Activated naive CD8-positive, alpha-beta T cell (primary cell): ENCODE results near the gene AIM2.
"Not testable (repeated sequence)": the region's sequence is repeated elsewhere in the genome, so short reads cannot be mapped to it uniquely, and the experiment has no call there.

Experiments used
- H3K27ac Mint-ChIP-seq: one replicate; pipeline ENCODE4 v1.8.0; 2021; ENCODE audit warnings: mixed read lengths
- H3K27me3 Mint-ChIP-seq: one replicate; pipeline ENCODE4 v1.8.0; 2021; ENCODE audit warnings: mixed read lengths
- H3K36me3 Mint-ChIP-seq: one replicate; pipeline ENCODE4 v1.8.0; 2021; ENCODE audit warnings: mixed read lengths
- H3K4me1 Mint-ChIP-seq: one replicate; pipeline ENCODE4 v1.8.0; 2021; ENCODE audit warnings: low read depth, mixed read lengths
- H3K4me3 Mint-ChIP-seq: one replicate; pipeline ENCODE4 v1.8.0; 2021; ENCODE audit warnings: mild to moderate bottlenecking, mixed read lengths
- H3K9me3 Mint-ChIP-seq: one replicate; pipeline ENCODE4 v1.8.0; 2021; ENCODE audit warnings: low read depth, mixed read lengths

AIM2 gene, protein sequence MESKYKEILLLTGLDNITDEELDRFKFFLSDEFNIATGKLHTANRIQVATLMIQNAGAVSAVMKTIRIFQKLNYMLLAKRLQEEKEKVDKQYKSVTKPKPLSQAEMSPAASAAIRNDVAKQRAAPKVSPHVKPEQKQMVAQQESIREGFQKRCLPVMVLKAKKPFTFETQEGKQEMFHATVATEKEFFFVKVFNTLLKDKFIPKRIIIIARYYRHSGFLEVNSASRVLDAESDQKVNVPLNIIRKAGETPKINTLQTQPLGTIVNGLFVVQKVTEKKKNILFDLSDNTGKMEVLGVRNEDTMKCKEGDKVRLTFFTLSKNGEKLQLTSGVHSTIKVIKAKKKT

DNA sequence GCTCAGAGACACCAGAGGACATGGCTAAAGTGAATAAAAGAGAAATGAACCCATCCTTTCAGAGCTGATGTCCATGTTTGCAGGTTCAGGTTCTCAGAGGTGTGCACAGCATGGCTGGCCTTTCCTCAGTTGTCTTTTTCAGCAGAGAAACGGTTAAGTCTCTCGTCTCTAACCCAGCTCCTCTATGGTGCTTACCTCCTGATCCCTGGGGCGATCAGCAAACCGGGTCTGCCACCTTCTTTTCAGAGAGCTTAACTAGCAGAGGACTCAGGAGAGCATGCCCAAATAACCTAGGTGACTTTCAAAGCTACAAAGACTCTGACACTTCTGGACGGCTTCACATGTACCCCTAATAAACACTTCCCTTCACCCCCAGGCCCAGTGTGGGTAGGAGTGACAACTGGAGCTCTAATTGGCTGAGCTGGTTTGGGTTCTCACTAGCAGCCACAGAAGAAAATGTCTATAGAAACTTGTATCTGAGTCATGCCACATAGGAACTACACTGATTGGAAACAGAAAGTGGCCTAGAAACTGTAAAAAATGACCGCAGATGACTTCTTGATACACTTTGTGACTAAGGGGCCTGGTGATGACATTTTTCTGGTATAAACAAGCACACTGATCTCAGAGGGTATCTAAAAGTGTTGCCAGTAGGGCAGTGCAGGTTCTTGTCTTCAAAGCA lies at the start of gene AIM2:
AIM2 (minus strand) TSS at position 329 of the 682 bp plus-strand sequence. CDS start 3,267 bp downstream, outside the sequence.
- Mint-ChIP-seq H3K4me1 (peaks cover 22% of the 10 kb centered on the region), H3K4me3 (peak within 1 kb of the TSS; percentile 79), H3K9me3 (no peaks in the 10 kb centered on the region), H3K36me3 (no peaks in the 10 kb centered on the region), H3K27me3 (peaks cover 3% of the 10 kb centered on the region), H3K27ac (peak within 1 kb of the TSS; percentile 90)

DNA sequence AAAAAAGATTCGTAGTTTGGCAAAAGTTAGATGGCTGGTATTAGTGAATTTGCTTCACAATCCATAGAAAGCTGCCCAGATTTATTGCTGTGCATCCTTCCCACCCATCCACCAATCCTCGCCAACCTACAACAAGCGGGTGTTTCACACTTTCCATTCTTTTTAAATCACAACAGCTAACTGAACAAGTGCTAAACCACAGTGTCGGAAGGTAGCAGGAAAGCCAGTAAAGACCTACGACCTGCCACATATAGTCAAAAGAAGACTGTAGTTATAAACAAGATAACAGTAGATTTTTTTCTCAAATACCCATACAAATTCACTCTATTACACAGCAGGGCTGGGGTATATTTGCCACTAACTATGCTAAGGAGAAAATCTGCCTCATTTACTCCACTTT lies 47.0 kb upstream of the AIM2 start:
- Mint-ChIP-seq H3K27ac (no peak overlapping the region), H3K9me3 (no peaks in the 10 kb centered on the region), H3K36me3 (no peaks in the 10 kb centered on the region), H3K4me3 (no peak overlapping the region), H3K4me1 (no peaks in the 10 kb centered on the region), H3K27me3 (peaks cover 8% of the 10 kb centered on the region)

DNA sequence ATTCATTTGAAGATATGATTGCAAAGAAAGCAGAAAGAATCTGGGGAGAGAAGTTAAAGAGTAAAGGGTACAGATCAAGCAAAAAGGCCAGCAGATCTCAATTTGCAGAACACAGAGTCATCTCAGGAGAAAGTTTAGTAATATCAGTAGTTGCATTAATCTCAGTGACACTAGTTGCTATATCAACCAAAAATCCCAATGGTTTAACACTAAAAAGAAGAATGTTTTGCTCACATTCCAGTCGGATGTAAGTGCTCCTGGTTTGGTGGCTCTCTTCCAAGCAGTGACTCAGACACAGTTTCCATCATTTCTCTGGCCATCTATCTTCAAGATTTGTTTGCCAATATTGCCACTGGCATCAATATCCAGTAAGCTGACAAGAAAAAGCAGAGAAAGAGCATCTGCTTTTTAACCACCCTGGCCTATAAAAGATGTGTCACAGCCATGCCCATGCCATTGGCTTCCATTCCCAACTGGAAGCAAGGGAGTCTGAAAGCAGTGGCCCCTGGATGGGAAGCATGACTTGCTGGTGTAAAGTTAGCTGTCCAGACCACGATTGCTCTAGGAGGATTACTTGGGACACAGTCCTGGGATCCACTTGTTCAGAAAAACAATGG lies 45.5 kb upstream of the AIM2 start:
- Mint-ChIP-seq H3K9me3 (no peaks in the 10 kb centered on the region), H3K27ac (no peak overlapping the region), H3K4me1 (no peaks in the 10 kb centered on the region), H3K27me3 (peaks cover 8% of the 10 kb centered on the region), H3K4me3 (no peak overlapping the region), H3K36me3 (no peaks in the 10 kb centered on the region)

DNA sequence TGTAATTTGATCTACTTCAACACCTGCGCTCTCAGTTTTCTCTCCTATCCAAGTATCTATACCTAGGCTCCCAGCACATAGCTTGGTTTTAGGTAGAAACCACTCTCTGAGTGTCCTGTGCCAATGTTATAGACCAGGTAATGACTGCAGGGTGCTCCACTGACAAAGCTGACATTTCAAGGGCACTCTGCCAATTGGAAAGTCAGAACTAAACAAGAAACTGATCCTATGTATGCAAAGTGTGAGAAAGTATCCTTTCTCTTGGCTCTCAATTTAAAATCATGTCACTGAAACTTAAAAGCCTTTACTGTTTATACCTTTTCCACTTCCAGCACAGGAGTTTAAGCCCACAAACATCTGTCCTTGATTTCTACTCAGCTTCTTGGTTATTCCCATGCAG lies 45.0 kb upstream of the AIM2 start:
- no peaks in the 10 kb centered on the region for H3K4me1 Mint-ChIP-seq
- H3K4me3 Mint-ChIP-seq = no peak overlapping the region
- H3K36me3 Mint-ChIP-seq = no peaks in the 10 kb centered on the region
- no peak overlapping the region for H3K27ac Mint-ChIP-seq
- no peaks in the 10 kb centered on the region for H3K9me3 Mint-ChIP-seq
- H3K27me3 Mint-ChIP-seq = peaks cover 8% of the 10 kb centered on the region

DNA sequence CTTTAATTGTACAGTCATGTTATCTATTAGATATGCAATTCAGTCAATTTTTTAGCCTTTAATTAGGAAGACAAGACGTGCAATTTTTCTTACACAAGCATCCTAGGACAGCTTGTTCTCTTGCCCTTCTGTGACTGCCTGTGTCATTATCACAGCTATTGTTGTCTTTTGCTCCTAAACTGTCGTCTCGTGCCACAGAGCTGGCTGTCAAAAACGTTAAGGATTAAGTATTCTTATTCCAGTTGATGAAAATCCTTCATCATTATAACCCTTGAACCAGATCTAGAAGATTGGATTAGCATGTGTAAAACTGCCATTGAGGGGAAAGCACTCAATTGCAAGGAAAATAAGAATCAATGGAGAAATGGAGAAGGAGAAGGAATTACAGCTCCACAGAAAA lies 43.8 kb upstream of the AIM2 start:
- Mint-ChIP-seq H3K9me3 (no peaks in the 10 kb centered on the region), H3K27ac (no peak overlapping the region), H3K36me3 (no peaks in the 10 kb centered on the region), H3K4me3 (no peak overlapping the region), H3K4me1 (no peaks in the 10 kb centered on the region), H3K27me3 (peaks cover 8% of the 10 kb centered on the region)

DNA sequence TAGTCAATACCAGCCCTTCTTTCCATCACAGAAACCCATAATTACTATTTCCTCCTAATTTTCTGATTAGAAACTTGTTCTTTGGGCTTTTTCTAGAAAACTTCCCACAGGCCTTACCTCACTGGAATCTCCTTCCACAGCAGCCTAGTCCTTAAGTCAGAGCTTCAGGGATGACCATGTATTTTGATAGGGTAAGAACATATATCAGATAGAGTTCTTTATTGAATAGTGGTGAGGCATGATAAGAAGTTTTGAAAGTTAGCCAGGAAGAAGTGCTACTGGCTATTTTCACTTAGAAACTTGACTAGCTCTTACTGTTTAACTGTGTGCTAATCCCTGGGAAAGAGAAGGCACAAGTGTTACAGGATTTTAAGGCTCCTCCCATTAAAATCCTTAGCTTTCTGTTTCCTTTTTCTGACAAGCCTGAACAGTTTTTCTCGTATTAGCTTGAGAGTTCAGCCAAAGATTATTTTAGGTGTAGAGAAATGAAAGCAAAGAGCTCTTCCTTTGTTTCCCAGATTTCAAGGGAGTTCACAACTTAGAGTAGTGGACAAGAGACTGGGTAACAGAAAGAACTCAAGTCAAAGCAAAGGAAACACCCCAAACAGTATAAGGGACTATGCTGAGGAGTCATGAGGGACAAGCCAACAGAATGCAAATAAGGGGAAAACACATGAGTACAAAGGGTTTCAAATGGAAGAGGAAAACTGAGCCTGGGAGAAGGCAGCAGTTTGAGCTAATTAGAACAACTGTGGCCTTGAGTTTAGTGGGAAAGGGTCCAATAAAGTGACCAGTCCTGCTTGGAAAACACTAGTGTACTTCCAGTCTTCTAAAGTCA lies 37.2 kb upstream of the AIM2 start:
- Mint-ChIP-seq H3K4me3 (no peak overlapping the region), H3K4me1 (no peaks in the 10 kb centered on the region), H3K36me3 (no peaks in the 10 kb centered on the region), H3K27ac (no peak overlapping the region), H3K9me3 (no peaks in the 10 kb centered on the region), H3K27me3 (peaks cover 23% of the 10 kb centered on the region)

DNA sequence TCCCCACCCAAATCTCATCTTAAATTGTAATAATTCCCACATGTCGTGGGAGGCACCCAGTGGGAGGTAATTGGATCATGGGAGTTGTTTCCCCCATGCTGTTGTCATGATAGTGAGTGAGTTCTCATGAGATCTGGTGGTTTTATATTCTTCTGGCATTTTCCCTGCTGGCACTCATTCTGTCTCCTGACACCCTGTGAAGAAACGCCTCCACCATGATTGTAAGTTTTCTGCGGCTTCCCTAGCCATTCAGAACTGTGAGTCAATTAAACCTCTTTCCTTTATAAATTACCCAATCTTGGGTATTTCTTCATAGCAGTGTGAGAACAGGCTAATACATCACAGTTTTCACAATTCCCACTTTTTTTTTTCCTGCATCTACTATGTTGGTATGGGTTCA lies 26.5 kb upstream of the AIM2 start:
- peaks cover 17% of the 10 kb centered on the region for H3K27me3 Mint-ChIP-seq
- not testable (repeated sequence) for H3K4me3 Mint-ChIP-seq, H3K27ac Mint-ChIP-seq, H3K36me3 Mint-ChIP-seq, H3K4me1 Mint-ChIP-seq, H3K9me3 Mint-ChIP-seq

DNA sequence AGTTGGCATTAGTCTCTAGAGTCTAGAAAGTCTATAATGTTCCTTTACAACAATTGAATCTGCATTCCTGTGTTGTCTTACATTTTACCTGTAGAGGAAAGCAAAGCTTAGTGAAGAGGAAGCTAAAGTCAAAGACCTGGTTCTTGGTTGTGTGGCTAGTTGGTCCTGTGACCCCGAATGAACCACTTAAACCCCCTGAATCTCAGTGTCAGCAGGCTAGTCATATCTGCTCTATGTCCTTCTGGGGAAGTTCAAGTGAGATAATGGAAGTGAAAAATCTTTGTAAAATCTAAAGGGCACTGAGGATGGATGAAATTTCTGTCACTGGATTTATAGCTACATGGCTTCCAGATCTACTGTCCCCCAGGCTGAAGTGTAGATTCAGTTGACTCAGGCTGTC lies 24.0 kb upstream of the AIM2 start:
- H3K36me3 Mint-ChIP-seq = no peaks in the 10 kb centered on the region
- H3K9me3 Mint-ChIP-seq = no peaks in the 10 kb centered on the region
- peaks cover 10% of the 10 kb centered on the region for H3K27me3 Mint-ChIP-seq
- H3K27ac Mint-ChIP-seq = no peak overlapping the region
- H3K4me3 Mint-ChIP-seq = no peak overlapping the region
- no peaks in the 10 kb centered on the region for H3K4me1 Mint-ChIP-seq

DNA sequence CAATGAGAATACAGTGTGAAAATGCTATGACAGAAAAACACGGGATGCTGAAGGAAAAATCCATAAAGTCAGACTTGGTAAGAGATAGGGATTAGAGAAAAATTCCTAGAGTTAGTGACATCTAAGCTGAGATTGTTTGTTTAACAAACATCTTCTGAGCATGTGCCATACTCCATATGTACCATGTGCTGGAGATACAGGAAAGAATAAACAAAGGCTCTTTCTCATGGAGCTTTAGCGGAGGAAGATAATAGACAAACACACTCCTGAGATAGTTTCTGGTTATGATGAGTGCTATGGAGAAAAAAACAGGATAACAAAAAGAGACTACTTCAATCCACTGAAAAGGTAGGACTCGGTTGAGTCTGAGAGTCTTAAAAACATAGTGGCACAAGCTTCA lies 22.0 kb upstream of the AIM2 start:
- no peaks in the 10 kb centered on the region for H3K4me1 Mint-ChIP-seq
- no peaks in the 10 kb centered on the region for H3K36me3 Mint-ChIP-seq
- H3K27me3 Mint-ChIP-seq = peaks cover 10% of the 10 kb centered on the region
- H3K4me3 Mint-ChIP-seq = no peak overlapping the region
- no peak overlapping the region for H3K27ac Mint-ChIP-seq
- H3K9me3 Mint-ChIP-seq = no peaks in the 10 kb centered on the region

DNA sequence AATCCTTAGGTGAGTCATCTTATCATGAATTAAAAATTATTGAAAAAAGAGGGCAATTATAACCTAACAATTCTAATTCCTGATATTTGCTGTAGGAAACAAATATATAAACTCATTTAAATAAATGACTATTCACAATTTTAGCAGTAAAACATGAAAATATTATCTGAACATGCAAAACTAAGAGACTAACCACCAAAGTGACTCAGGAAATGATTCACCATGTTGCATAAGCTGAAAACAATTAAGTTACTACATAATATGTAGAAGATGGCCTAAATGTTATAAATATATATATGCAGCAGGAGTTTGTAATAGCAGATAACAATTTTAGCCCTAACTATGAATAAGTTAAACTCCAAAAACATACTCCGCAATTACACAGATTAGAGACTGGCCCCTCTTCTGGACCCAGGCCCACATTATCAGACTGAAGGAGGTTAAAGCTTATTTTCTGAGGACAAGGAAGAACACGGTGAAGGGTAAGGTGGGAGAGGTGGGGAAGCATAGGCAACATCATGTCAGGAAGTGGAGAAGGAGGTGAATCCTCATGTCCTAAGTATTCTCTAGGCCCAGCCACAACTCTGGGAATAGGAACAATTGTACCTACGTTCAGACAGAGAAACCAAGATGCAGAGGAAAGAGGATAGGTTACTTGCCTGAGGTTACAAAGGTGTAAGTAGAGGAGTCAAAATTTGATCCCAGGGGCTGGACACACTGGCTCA lies 15.6 kb upstream of the AIM2 start:
- H3K36me3 Mint-ChIP-seq = no peaks in the 10 kb centered on the region
- peaks cover under 1% of the 10 kb centered on the region for H3K27me3 Mint-ChIP-seq
- no peak overlapping the region for H3K4me3 Mint-ChIP-seq
- H3K4me1 Mint-ChIP-seq = peaks cover 28% of the 10 kb centered on the region
- H3K27ac Mint-ChIP-seq = peak overlapping the region; percentile 18
- no peaks in the 10 kb centered on the region for H3K9me3 Mint-ChIP-seq

DNA sequence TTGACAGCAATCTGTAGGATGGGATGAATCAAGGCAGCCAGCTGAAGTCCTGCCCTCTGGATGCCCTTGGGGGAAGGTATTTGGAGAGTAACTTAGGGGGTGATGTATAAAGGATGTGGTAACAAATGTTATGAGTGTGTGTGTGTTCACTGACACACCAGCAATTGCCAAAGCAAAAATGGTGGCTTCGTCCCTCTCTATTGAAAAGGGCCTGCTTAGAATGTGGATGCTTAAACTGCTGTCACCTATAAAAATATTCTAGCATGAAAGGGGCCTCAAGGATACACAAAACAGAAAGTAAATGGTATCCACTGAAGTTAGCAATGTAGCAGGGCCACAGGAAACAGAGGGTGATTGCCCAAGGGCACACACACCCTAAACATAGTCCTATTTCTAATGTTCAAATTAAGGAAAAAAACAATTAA lies 15.1 kb upstream of the AIM2 start:
- Mint-ChIP-seq H3K9me3 (no peaks in the 10 kb centered on the region), H3K36me3 (no peaks in the 10 kb centered on the region), H3K27me3 (no peaks in the 10 kb centered on the region), H3K4me3 (no peak overlapping the region), H3K27ac (peak overlapping the region; percentile 18), H3K4me1 (peaks cover 30% of the 10 kb centered on the region)

DNA sequence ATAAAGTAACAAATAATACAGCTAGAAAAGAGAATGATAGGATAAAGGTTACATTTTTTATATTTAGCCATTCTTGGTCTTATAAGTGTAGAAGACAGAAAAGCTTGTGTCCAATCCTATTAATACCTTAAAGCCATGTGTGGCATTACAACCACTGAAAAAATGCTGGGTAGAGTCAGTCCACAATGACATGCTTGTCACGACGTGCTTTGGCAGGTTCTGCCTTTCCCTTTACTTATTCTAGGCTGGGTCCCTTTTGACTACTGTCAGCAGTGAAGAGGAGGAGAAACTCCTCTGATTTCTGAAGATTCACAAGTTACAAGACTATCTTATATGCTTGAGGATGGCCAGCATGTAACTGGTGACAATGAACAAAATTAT lies 14.6 kb upstream of the AIM2 start:
- no peak overlapping the region for H3K27ac Mint-ChIP-seq
- no peaks in the 10 kb centered on the region for H3K9me3 Mint-ChIP-seq
- no peaks in the 10 kb centered on the region for H3K27me3 Mint-ChIP-seq
- H3K4me3 Mint-ChIP-seq = no peak overlapping the region
- H3K36me3 Mint-ChIP-seq = no peaks in the 10 kb centered on the region
- H3K4me1 Mint-ChIP-seq = peaks cover 30% of the 10 kb centered on the region

DNA sequence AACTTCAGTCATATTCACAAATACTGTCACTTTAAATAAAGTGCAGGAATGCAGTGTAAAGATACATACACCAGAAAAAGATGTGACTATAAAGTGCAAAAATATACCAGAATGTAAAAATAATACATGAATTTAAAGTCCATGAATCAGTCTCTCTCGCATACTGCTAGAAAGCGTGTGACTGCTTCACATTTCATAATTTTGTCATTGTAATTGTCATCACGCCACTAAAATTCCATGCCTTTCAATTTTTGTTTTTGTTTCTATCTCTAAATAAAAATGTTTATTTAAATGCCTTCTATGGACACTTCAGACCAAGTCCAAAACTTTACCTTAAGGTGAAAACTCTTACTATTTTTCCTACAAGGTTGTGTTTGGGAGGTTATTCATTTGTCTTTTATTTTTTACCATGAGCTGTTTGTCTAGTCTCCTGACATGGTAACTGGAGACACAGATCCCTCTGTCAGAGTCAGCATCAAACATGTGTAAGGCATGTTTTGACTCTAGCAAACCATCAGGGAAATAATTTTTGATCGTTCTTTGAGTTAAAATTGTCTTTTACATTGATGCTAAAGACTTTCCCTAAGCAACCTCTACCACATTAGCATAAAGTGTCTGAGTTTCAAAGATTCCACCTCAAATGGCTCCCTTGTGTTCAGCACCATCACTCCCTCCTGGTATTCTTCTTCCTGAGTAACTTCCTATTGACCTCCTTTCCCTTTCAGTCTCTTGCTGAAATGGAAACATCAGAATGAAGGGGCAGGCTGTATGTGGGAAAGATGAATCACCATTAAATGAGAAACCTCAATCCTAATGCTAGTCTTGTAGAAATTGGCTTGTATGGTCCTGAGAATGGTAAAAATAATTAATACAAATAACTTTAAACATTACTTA lies 14.0 kb upstream of the AIM2 start:
- Mint-ChIP-seq H3K27ac (peak overlapping the region; percentile 68), H3K4me1 (peaks cover 30% of the 10 kb centered on the region), H3K4me3 (no peak overlapping the region), H3K9me3 (no peaks in the 10 kb centered on the region), H3K27me3 (no peaks in the 10 kb centered on the region), H3K36me3 (no peaks in the 10 kb centered on the region)
